ENCODE results near the gene PLCL2. TPM values are rescaled to one million over a fixed set of nuclear protein-coding genes. Genes with fewer than 3 reads are reported as not detected.

Gene PLCL2
- polyA plus RNA-seq, 2 of the 4 experiments (the other 2 are of a cell fraction), result 2.1 to 3.0 TPM

GRCh38 chr3:16860234-16860633 is 24.5 kb upstream of the PLCL2 start:
- Histone ChIP-seq H3K4me2 (no peak overlapping the region), H3K27ac (no peak overlapping the region), H3K9me3 (no peaks in the 10 kb centered on the region), H3K4me1 (peaks cover 12% of the 10 kb centered on the region), H3K4me3 (no peak overlapping the region)
- CTCF ChIA-PET, result no interaction called here
- POLR2A ChIA-PET, result no interaction called here
- ATAC-seq, result no peak
- 65% methylated on average over 3 of the region's 3 CpGs for WGBS (ENCODE audit: missing lambda C conversion rate)
- no peak for DNase-seq (ENCODE audit: low read depth in 1 of 2, low spot score in 1 of 2)
- TF ChIP-seq FOSB (CRISPR knock-in tag; IDR thresholded peaks at IDR 0.05), result no peak
- no peak for TF ChIP-seq ESRRA (IDR thresholded peaks at IDR 0.05; ENCODE audit: borderline replicate concordance, low read length)
- no peak for TF ChIP-seq TFCP2L1 (CRISPR knock-in tag; IDR thresholded peaks at IDR 0.05)
- no peak for TF ChIP-seq POLR2AphosphoS2 (conservative IDR thresholded peaks at IDR 0.05; ENCODE audit: low read length)
- TF ChIP-seq RFX5 (IDR thresholded peaks at IDR 0.05), result no peak
- no peak for TF ChIP-seq HOXA7 (CRISPR knock-in tag; IDR thresholded peaks at IDR 0.05)
- TF ChIP-seq ELK1 (IDR thresholded peaks at IDR 0.05; ENCODE audit: low read depth, low read length), result no peak
- TF ChIP-seq RNF2 (IDR thresholded peaks at IDR 0.05; ENCODE audit: borderline replicate concordance, low read depth), result no peak
- TF ChIP-seq POLR2A (IDR thresholded peaks at IDR 0.05; ENCODE audit: low read length), result no peak
- no peak for TF ChIP-seq MAX (IDR thresholded peaks at IDR 0.05)
- FAIRE-seq, result no peak

- no peak overlapping the region for H3K4me2 ChIP-seq
- FAIRE-seq (no peak), DNase-seq (ENCODE audit: low read depth in 1 of 2, low spot score in 1 of 2) (no peak), ATAC-seq (no peak)
- POLR2A ChIA-PET, result no interaction called here
- no peak overlapping the region for H3K4me3 ChIP-seq
- no peaks in the 10 kb centered on the region for H3K9me3 ChIP-seq
- WGBS (ENCODE audit: missing lambda C conversion rate), result 89% methylated on average over 2 of the region's 2 CpGs
- TF ChIP-seq CHD4 (IDR thresholded peaks at IDR 0.05; ENCODE audit: borderline replicate concordance) (no peak), RFX5 (IDR thresholded peaks at IDR 0.05) (no peak), TP53 (CRISPR knock-in tag; IDR thresholded peaks at IDR 0.05) (no peak), POLR2AphosphoS2 (conservative IDR thresholded peaks at IDR 0.05; ENCODE audit: low read length) (no peak), HOXA7 (CRISPR knock-in tag; IDR thresholded peaks at IDR 0.05) (no peak), CTCF (IDR thresholded peaks at IDR 0.05) (no peak), MYC (IDR thresholded peaks at IDR 0.05; ENCODE audit: borderline replicate concordance, low read length) (no peak), JUNB (IDR thresholded peaks at IDR 0.05) (no peak), MAFK (IDR thresholded peaks at IDR 0.05; ENCODE audit: partially characterized antibody) (no peak), HEYL (CRISPR knock-in tag; IDR thresholded peaks at IDR 0.05) (no peak), SREBF2 (IDR thresholded peaks at IDR 0.05) (no peak), BCL3 (IDR thresholded peaks at IDR 0.05) (no peak), RCOR1 (IDR thresholded peaks at IDR 0.05; ENCODE audit: low read depth, low read length) (no peak), ZSCAN20 (CRISPR knock-in tag; IDR thresholded peaks at IDR 0.05) (no peak), PBX3 (IDR thresholded peaks at IDR 0.05) (no peak), ZNF302 (CRISPR knock-in tag; IDR thresholded peaks at IDR 0.05) (no peak), ESRRA (IDR thresholded peaks at IDR 0.05; ENCODE audit: borderline replicate concordance, low read length) (no peak)
- peaks cover 24% of the 10 kb centered on the region for H3K4me1 ChIP-seq
- no peak overlapping the region for H3K27ac ChIP-seq
- CTCF ChIA-PET, result interaction anchor here (1.9 kb wide), 1 partner anchor 23 kb away, joined by 8 read pairs; the partner anchor contains the start of gene PLCL2
Measured at GRCh38 chr3:16861432-16861831, 23.3 kb upstream of the PLCL2 start.
